Glomerular endothelial cell (primary cell): ENCODE measurements around the gene NOTUM. TPM values are rescaled to one million over a fixed set of nuclear protein-coding genes. Genes with fewer than 3 reads are reported as not detected.

Experiments
- DNase-seq: peaks from one replicate; pipeline ENCODE4 v3.0.0-alpha.2; 2011; ENCODE audit warnings: low read depth, low spot score; ENCODE audit errors: extremely low read depth
- total RNA-seq: library from RNA; depleted of rRNA; stranded (reverse); fragments of >200 nt; gene quantifications from 2 replicates; pipeline ENCODE4 v1.2.3, GENCODE V29; 2015

The NOTUM gene
- total RNA-seq, 1 donor from 2014 or later: not detected

- no peak for DNase-seq
These were observed 19.1 kb upstream of the NOTUM start for GRCh38 chr17:81980122-81980521.

- no peak for DNase-seq
These were observed 17.7 kb upstream of the NOTUM start for GRCh38 chr17:81978524-81979298.

- DNase-seq: peak; percentile 5
These were observed 16.3 kb upstream of the NOTUM start, which contains the start of gene ASPSCR1 for GRCh38 chr17:81977211-81977808. ASPSCR1 (plus strand) TSS chr17:81977629; CDS start chr17:81977647, 18 bp downstream.

GRCh38 chr17:81976332-81977210 lies 15.6 kb upstream of the NOTUM start:
- DNase-seq: no peak

- no peak for DNase-seq
These were observed 12.4 kb upstream of the NOTUM start for GRCh38 chr17:81973432-81973831.

GRCh38 chr17:81968850-81969812 lies 8.1 kb upstream of the NOTUM start:
- no peak for DNase-seq

GRCh38 chr17:81968396-81968745 lies 7.4 kb upstream of the NOTUM start:
- DNase-seq: no peak

GRCh38 chr17:81967533-81968395 lies 6.8 kb upstream of the NOTUM start:
- no peak for DNase-seq

GRCh38 chr17:81967244-81967532 lies 6.2 kb upstream of the NOTUM start:
- no peak for DNase-seq

- DNase-seq: no peak
These were observed 5.6 kb upstream of the NOTUM start for GRCh38 chr17:81966343-81967243.

GRCh38 chr17:81964081-81964849 lies 3.3 kb upstream of the NOTUM start:
- DNase-seq: no peak

GRCh38 chr17:81962499-81963441 lies 1.8 kb upstream of the NOTUM start:
- DNase-seq: no peak

GRCh38 chr17:81961521-81962498 lies 823 bp upstream of the NOTUM start:
- no peak for DNase-seq

- DNase-seq: no peak
These were observed 643 bp downstream of the NOTUM start for GRCh38 chr17:81960130-81960958.
